GM10847 (cell line): ENCODE results near the gene NPB.

Experiments
- POLR2A ChIP-seq: IDR thresholded peaks from 2 replicates; pipeline ENCODE4 v1.6.1; 2011; ENCODE audit not compliant: insufficient read length; ENCODE audit errors: extremely low read depth

Gene NPB

GRCh38 chr17:81867170-81867990 lies 34.7 kb upstream of the NPB start:
- TF ChIP-seq POLR2A, result peak; percentile 24

DNA sequence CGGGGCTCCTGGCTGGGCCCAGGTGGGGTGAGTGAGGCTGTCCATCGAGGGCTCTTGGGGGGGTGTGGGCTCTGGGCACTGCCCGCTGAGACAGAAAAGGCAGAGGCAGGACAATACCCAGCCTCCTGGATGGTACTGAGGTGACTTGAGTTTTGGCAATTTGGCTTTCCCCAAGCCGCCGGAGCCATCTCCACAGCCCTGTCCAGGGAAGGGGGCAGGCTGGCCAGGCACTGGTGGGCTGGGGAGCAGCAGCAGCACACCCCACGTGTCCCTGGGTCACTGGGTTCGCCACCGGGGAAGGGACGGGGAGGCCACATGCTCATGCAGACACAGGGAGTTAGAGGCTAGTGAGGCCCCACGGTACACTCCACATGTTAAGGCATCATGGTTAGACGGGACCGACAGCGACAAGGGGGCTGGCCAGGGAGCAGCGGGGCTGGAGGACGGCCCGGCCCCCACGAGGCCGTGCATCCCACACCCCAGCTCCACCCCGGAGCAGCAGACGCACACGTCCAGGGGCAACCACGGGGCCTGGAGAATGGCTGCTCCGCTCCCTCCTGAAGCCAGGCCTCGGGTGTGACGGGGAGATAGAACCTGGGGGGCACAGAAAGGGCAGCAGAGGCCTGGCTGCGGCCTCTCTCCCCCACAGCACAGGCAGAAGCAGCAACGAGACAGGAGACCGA lies 33.9 kb upstream of the NPB start:
- TF ChIP-seq POLR2A, result peak; percentile 31

GRCh38 chr17:81868674-81869220 lies 33.3 kb upstream of the NPB start:
- no peak for TF ChIP-seq POLR2A

DNA sequence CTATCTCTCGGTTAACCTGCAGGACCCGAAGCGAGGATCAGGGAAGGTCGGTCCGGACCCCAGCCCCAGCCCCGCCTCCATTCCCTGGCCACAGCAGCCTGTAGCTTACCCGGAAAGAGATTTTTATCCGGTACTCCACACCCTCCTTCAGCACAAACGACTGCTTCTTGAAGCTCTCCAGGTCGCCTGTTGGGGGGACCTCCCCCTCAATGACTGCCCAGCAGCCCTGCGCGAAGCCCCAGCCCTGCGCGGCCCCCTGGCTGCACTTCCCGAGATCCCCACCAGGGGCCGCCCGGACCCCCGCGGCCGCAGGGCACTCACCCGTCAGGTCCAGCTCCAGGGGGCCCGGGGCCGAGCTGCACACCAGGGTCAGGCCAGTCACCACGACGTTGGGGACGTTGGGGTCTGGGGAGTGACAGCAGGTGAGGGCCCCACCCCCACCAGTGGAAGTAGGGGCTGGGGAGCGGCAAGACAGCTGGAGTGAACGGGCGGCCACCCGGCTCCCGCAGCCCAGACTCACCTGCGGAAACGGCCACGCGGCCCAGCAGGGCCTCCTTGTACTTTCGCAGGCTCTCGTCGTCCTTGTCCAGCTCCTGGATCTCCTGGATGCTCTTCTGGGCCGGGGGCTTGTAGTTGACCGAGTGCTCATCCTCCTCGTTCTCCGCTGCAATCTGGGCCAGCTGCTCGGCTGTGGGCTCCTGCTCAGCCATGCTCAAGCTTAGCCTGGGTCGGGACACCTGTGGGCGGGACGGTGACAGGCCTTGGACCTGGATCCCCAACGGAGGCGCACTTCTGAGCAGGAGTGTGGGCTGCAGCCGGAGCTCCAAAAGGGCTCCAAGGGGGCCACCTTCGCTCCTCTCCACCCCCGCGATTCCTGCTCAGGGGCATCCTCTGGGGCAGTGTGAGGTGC lies 32.6 kb upstream of the NPB start:
- peak; percentile 23 for TF ChIP-seq POLR2A

DNA sequence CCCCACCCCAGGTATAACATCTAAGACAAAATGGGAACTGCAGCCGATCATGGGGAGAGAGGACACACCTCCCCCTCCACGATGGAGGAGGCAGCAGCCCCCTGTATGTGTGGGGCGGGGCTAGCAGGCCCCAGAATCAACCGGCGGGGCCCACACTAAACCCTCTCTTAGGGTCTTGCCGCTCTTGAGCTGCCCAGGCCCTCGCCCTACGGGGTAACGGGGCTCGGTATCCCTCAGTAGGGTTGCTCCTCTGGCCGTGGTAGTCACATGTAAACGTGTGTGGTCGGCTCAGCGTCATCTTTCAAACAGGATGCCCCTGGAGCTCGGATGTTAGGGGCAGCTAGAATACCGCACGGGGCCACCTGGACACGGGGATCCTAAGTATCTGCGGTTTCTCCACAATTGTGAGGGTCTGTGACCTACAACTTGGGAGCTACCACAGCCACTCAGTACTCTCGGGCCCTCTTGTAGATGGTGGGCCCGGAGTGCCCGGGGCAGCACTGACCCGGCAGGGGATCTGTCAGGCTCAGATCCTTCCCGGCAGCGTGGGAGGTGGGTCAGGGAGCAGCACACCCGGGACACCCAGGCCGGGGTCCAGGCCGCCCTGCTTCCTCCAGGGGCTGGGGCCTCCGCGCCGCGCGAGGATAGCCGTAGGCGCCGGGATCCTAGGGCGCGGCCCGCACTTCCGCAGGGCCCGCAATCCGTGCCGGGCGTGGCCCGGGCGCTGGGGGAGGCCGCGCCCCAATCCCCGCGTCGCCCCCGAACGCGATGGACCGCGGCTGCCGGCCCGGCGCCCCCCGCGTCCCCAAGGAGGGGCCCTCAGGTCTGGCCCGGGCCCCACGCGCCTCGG lies 31.7 kb upstream of the NPB start:
- TF ChIP-seq POLR2A, result no peak

DNA sequence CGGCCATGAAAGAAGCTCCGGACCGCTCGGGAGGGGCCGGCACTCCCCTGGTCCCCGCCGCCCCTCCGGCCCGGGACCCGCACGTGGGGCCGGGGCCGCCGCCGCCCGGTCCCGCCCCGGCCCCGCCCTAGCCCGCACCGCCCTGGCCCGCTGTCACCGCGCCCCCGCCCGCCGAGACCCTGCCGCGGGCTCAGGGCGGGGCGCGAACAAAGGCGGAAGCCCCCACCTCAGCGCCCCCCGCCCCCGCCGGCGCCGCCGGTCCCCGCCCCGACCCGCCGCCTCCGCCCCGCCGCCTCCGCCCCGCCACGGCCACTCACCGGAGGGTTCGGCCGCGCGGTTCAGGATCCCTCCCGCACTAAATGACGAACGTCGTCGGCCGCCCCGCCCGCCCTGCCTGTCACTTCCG lies 31.1 kb upstream of the NPB start, which contains the start of gene ARHGDIA:
Gene ARHGDIA, minus strand, starts transcription at position 357 of the 406 bp plus-strand sequence. CDS start 1,407 bp downstream, outside the sequence.
- no peak for TF ChIP-seq POLR2A

DNA sequence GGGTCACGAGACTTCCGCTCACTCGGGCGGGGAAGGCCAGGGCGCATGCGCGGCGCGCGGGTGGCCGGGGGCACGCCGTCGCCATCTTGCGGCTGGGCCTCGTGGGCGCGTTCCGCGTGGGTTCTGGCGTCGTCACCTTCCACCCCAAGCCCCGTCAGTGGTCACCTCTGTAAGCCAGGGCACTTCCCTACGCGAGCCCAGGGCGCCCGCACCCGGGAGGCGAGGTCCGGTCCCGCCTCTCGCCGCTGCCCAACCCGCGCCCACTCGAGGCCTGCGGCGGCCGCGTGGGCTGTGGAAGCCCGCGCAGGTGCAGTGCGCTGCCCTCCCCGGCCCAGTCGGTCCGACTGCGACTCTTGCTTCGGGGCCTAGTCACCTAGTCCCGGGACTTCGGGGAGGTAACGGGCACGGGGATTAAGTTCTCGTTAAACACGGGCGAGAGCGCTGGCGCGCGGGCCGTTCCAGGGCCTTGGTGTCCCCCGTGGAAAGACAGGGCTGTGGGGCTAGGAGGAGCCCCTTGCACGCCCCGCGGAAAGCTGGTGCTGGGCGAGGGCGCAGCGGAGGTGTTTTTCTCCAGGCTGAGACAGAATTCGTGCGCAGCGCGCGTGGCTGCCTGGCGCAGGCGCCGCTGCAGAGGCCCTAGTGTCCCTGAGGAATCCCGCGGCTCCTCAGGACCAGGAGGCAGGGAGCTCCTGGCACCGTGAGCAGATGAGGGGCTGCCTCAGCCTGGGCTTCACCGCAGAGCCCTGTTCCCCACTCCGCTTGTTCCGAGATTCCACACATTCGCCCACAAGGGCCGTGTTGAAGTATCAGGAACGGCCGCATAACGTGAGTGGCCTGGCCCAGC lies 30.4 kb upstream of the NPB start:
- peak; percentile 87 for TF ChIP-seq POLR2A

GRCh38 chr17:81877569-81877968 lies 24.5 kb upstream of the NPB start:
- TF ChIP-seq POLR2A, result no peak

DNA sequence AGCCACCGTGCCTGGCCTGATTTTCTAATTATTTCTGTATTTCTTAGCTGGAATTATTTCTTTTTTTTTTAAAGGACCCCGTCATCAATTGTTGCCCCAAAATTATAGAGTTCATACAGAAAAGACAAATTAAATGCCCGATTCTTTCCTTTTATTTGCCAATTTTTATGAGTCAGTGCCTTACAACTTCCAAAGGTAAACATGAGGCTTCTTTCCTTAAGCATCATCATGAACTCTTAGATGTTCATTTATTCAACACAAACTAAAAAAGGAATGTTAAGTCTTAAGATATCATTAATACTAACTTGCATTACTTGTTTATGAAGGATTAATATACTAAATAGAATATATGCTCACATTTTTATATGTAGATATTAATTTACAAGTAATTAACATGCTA lies 23.7 kb upstream of the NPB start:
- TF ChIP-seq POLR2A, result no peak

DNA sequence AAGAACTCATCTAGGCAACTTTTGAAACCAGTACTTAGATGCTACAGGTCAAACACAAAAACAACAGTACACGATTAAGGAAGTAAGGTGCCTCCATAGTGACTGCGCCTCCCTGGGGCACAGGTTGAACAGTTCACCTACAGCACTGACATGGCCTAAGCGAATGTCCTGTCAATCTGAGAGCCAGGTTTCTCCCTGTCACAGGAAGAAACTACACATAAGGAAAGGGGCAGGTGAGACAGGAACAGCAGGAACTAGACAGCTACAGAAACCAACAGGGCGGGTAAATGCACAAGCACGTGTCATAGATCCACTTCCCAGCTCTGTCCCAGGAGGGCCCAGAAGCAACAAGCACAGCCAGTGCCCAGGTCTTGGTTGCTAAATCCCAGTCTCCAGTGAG lies 22.9 kb upstream of the NPB start:
- no peak for TF ChIP-seq POLR2A

DNA sequence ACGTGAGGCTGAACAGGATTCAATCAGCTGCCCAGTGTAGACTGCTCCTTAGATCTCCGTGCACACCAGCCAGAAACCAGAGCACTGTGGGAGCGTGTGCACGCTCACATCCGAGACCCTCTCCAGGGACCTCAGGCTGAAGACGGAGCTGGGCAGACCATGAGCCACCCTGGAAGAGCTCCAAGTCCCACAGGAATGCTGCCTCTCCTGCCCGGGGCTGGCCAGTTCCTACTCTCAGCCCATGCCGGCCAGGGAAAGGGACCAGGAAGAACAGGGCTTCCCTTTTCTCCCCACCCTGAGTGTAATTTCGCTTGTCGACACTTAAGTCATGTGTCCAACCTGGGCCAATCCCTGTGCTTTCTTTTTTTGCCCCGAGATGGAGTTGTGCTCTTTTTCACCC lies 17.5 kb upstream of the NPB start:
- TF ChIP-seq POLR2A, result no peak

GRCh38 chr17:81884968-81885367 lies 17.1 kb upstream of the NPB start:
- no peak for TF ChIP-seq POLR2A

DNA sequence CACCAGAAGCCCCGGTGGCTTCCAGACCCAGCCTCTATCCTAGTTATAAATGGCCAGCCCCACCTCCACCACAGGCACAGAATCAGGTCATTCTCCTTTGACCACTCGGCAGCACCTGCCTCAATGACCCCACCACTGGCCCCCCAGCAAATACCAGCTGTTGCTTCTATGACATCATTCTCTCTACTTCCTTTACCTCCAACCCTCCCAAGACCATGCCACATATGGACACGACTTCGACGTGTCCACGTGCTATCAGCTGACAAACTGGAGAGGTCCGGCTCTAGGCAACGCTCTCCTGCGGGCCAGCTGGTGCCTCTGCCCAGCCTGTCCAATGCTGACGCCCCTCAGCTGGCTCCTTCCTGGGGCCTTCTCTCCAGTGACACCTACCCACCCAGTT lies 16.6 kb upstream of the NPB start:
- no peak for TF ChIP-seq POLR2A
